Panc1 (cell line): Measurements from ENCODE around the gene SCD5. TPM values are rescaled to one million over a fixed set of nuclear protein-coding genes. Genes with fewer than 3 reads are reported as not detected.

ENCODE experiments used
- ATAC-seq: fragments of 200-7000 bp; cut with Tn5 transposase; 2 replicates; pipeline ENCODE4 v1.9.1; 2020; ENCODE audit warnings: mild to moderate bottlenecking, moderate library complexity
- BruUV-seq: library from RNA; stranded (reverse); fragments of 400-500 nt; replicated peaks from 2 replicates; lab custom pipeline; 2021; lab: Mats Ljungman, UMichigan
- CTCF ChIA-PET: fragments of 300-600 bp; sonication (Branson Sonifier 250); formaldehyde crosslinking; loops from one replicate; lab custom pipeline; 2022; ENCODE audit warnings: antibody characterized with exemption; lab: Charles Lee
- POLR2A ChIA-PET: fragments of 300-600 bp; sonication (Branson Sonifier 250); formaldehyde crosslinking; loops from one replicate; lab custom pipeline; 2022; ENCODE audit warnings: antibody characterized with exemption; lab: Charles Lee
- DNase-seq: peaks from one replicate; pipeline ENCODE4 v3.0.0-alpha.2; 2010; ENCODE audit warnings: low read depth, low spot score
- H3K27ac ChIP-seq: 2 replicates; pipeline ENCODE4 v1.5.1; 2011; ENCODE audit warnings: mild to moderate bottlenecking, low read length, inconsistent platforms
- H3K27me3 ChIP-seq: fragments of 200-500 bp; sonication (Bioruptor generic); 2 replicates; pipeline ENCODE4 v1.6.0; 2014; ENCODE audit warnings: low read length, inconsistent platforms; ENCODE audit not compliant: control insufficient read depth, insufficient read depth
- H3K36me3 ChIP-seq: fragments of 200-500 bp; sonication (Bioruptor generic); 2 replicates; pipeline ENCODE4 v1.5.1; 2014; ENCODE audit warnings: inconsistent platforms, mild to moderate bottlenecking, low read length, moderate library complexity; ENCODE audit not compliant: control insufficient read depth, insufficient read depth
- H3K4me1 ChIP-seq: 2 replicates; pipeline ENCODE4 v1.5.1; 2011; ENCODE audit warnings: inconsistent platforms, mild to moderate bottlenecking, low read length, moderate library complexity; ENCODE audit not compliant: control insufficient read depth, insufficient read depth
- H3K4me3 ChIP-seq, 2 experiments: 2 replicates each; pipeline ENCODE4 v1.5.1; 2011 to 2012; ENCODE audit warnings: low read depth in 2 of 2, low read length in 2 of 2, mild to moderate bottlenecking in 2 of 2, inconsistent platforms in 1 of 2, moderate library complexity in 1 of 2
- H3K9me3 ChIP-seq: fragments of 200-500 bp; sonication (Bioruptor generic); 2 replicates; pipeline ENCODE4 v1.5.1; 2014; ENCODE audit warnings: low read depth, mild to moderate bottlenecking, inconsistent platforms, low read length, moderate library complexity; ENCODE audit not compliant: control insufficient read depth, insufficient read depth
- CTCF ChIP-seq: fragments of 450-650 bp; IDR thresholded peaks from 2 replicates; pipeline ENCODE4 v1.5.1; 2017; ENCODE audit warnings: mild to moderate bottlenecking
- POLR2AphosphoS5 ChIP-seq: IDR thresholded peaks from 2 replicates; pipeline ENCODE4 v1.6.1; 2012; ENCODE audit warnings: mild to moderate bottlenecking, low read depth, low read length, moderate library complexity
- REST ChIP-seq, 2 experiments: IDR thresholded peaks; 2 replicates each; pipeline ENCODE4 v1.6.1; 2011 to 2012; ENCODE audit warnings: low read depth in 2 of 2, control low read depth in 1 of 2, low read length in 1 of 2, mild to moderate bottlenecking in 1 of 2, moderate library complexity in 1 of 2; ENCODE audit not compliant: insufficient read depth in 1 of 2
- SIN3A ChIP-seq: IDR thresholded peaks from 2 replicates; pipeline ENCODE4 v1.6.1; 2012; ENCODE audit warnings: low read depth, mild to moderate bottlenecking, low read length, moderate library complexity, borderline replicate concordance; ENCODE audit not compliant: insufficient read depth
- TCF7L2 ChIP-seq: IDR thresholded peaks from 2 replicates; pipeline ENCODE4 v1.6.1; 2011; ENCODE audit warnings: mild to moderate bottlenecking, low read depth, low read length, inconsistent platforms
- in situ Hi-C: cut with HindIII; loops from 2 replicates; pipeline ENCODE4 v1.10.0; 2016; ENCODE audit warnings: low sequenced_read_pairs, low pct_unique_long_range_greater_than_20kb
- intact Hi-C: fragments of 100-400 bp; cut with micrococcal nuclease; formaldehyde crosslinking; loops from one replicate; pipeline ENCODE4 v1.10.0; 2022; ENCODE audit not compliant: unreplicated experiment
- total RNA-seq: library from RNA; stranded (reverse); gene quantifications from one replicate; pipeline ENCODE4 v1.2.1, GENCODE V29; 2021; ENCODE audit not compliant: unreplicated experiment

Gene SCD5
- total RNA-seq, 1 experiment from 2014 or later, result 2.0 TPM

- ChIA-PET POLR2A (no interaction called here), CTCF (no interaction called here)
- Histone ChIP-seq H3K27me3 (peaks cover 7% of the 10 kb centered on the region), H3K9me3 (no peaks in the 10 kb centered on the region), H3K27ac (no peak overlapping the region), H3K36me3 (no peaks in the 10 kb centered on the region), H3K4me3 (no peak overlapping the region), H3K4me1 (no peaks in the 10 kb centered on the region)
- in situ Hi-C loops, result no loop called here
- no TSS peak for BruUV-seq
- DNase-seq (no peak), ATAC-seq (no peak)
- TF ChIP-seq TCF7L2, result no peak
- intact Hi-C loops, result no loop called here
Observed at GRCh38 chr4:82593411-82593810, 205.2 kb downstream of the SCD5 start.

GRCh38 chr4:82592639-82593038 lies 206.0 kb downstream of the SCD5 start:
- no peak for DNase-seq
- no TSS peak for BruUV-seq
- intact Hi-C loops, result no loop called here
- Histone ChIP-seq H3K9me3 (no peaks in the 10 kb centered on the region), H3K27ac (no peak overlapping the region), H3K36me3 (no peaks in the 10 kb centered on the region), H3K4me1 (no peaks in the 10 kb centered on the region), H3K4me3 (no peak overlapping the region), H3K27me3 (peaks cover 7% of the 10 kb centered on the region)
- POLR2A ChIA-PET, result no interaction called here
- in situ Hi-C loops, result no loop called here
- TF ChIP-seq TCF7L2 (no peak), SIN3A (no peak), REST (IDR thresholded peaks at IDR 0.05; ENCODE audit: insufficient read depth in 1 of 2, low read depth in 2 of 2, low read length in 1 of 2) (no peak), CTCF (no peak)
- CTCF ChIA-PET, result no interaction called here
- ATAC-seq, result no peak

- intact Hi-C loops, result no loop called here
- no TSS peak for BruUV-seq
- Histone ChIP-seq H3K4me3 (no peak overlapping the region), H3K27ac (no peak overlapping the region), H3K9me3 (no peaks in the 10 kb centered on the region), H3K27me3 (peaks cover 7% of the 10 kb centered on the region), H3K4me1 (no peaks in the 10 kb centered on the region), H3K36me3 (no peaks in the 10 kb centered on the region)
- TF ChIP-seq TCF7L2 (no peak), SIN3A (no peak), REST (IDR thresholded peaks at IDR 0.05; ENCODE audit: insufficient read depth in 1 of 2, low read depth in 2 of 2, low read length in 1 of 2) (no peak), POLR2AphosphoS5 (no peak), CTCF (no peak)
- ATAC-seq (no peak), DNase-seq (no peak)
- CTCF ChIA-PET, result no interaction called here
- POLR2A ChIA-PET, result no interaction called here
- in situ Hi-C loops, result no loop called here
Observed at GRCh38 chr4:82591592-82591991, 207.0 kb downstream of the SCD5 start.
